Activated CD4-positive, alpha-beta T cell treated with anti-CD3 and anti-CD28 coated beads for 36 hours (primary cell): ENCODE measurements around the gene NLRP6. TPM values are rescaled to one million over a fixed set of nuclear protein-coding genes. Genes with fewer than 3 reads are reported as not detected.
"Not testable (repeated sequence)": the region's sequence is repeated elsewhere in the genome, so short reads cannot be mapped to it uniquely, and the experiment has no call there.

Source experiments
- ATAC-seq: fragments of 200-7000 bp; cut with Tn5 transposase; one replicate; pipeline ENCODE4 v1.10.0; 2021; ENCODE audit warnings: mild to moderate bottlenecking, moderate library complexity
- CTCF ChIA-PET: fragments of 350-600 bp; sonication (Branson Sonifier 250); formaldehyde crosslinking; loops from one replicate; lab custom pipeline; 2021; ENCODE audit warnings: antibody characterized with exemption; lab: Charles Lee
- POLR2A ChIA-PET: fragments of 350-600 bp; sonication (Branson Sonifier 250); formaldehyde crosslinking; loops from one replicate; lab custom pipeline; 2021; ENCODE audit warnings: antibody characterized with exemption, inconsistent platforms; lab: Charles Lee
- DNase-seq: peaks from one replicate; pipeline ENCODE4 v3.0.0-alpha.2; 2020
- H3K27ac Mint-ChIP-seq: one replicate; pipeline ENCODE4 v1.8.0; 2021; ENCODE audit warnings: mixed read lengths
- H3K27me3 Mint-ChIP-seq: one replicate; pipeline ENCODE4 v1.8.0; 2021; ENCODE audit warnings: mixed read lengths
- H3K36me3 Mint-ChIP-seq: one replicate; pipeline ENCODE4 v1.8.0; 2021; ENCODE audit warnings: low read depth, mixed read lengths
- H3K4me1 Mint-ChIP-seq: one replicate; pipeline ENCODE4 v1.8.0; 2021; ENCODE audit warnings: mixed read lengths
- H3K4me3 Mint-ChIP-seq: one replicate; pipeline ENCODE4 v1.8.0; 2021; ENCODE audit warnings: mild to moderate bottlenecking, moderate library complexity, mixed read lengths
- H3K9me3 Mint-ChIP-seq: one replicate; pipeline ENCODE4 v1.8.0; 2021; ENCODE audit warnings: low read depth, mixed read lengths
- intact Hi-C, 2 experiments: fragments of 100-400 bp; cut with DNase I in 1 of 2; cut with micrococcal nuclease in 1 of 2; formaldehyde crosslinking; loops; one replicate each; pipeline versions ENCODE4 v1.14.2 to v1.15.1; 2022 to 2024; cut with DNase I, micrococcal nuclease
- total RNA-seq, 2 experiments: library from RNA; stranded (reverse); gene quantifications; one replicate each; pipeline ENCODE4 v1.2.3, GENCODE V29; 2021

NLRP6 gene
- total RNA-seq: under 1 TPM; 0.32 to 0.57 TPM

GRCh38 chr11:278001-278951, at the start of gene NLRP6:
Gene NLRP6, plus strand, starts transcription at chr11:278407. Its CDS starts 163 bp downstream, at chr11:278570.
- Mint-ChIP-seq H3K4me1 (peaks cover 39% of the 10 kb centered on the region), H3K4me3 (peak within 1 kb of the TSS; percentile 68), H3K27me3 (peaks cover 21% of the 10 kb centered on the region), H3K36me3 (peaks cover 7% of the 10 kb centered on the region), H3K27ac (peak within 1 kb of the TSS; percentile 20), H3K9me3 (peaks cover 10% of the 10 kb centered on the region)
- ATAC-seq (no peak), DNase-seq (no peak)
- intact Hi-C loops: no loop called here
- ChIA-PET CTCF (interaction anchor here (0.7 to 4.0 kb wide), 6 partner anchors 12 to 70 kb away, joined by 3 to 32 read pairs (median 4); no protein-coding TSS in a partner anchor), POLR2A (no interaction called here)

GRCh38 chr11:230431-230830, 47.8 kb upstream of the NLRP6 start:
- no peaks in the 10 kb centered on the region for H3K9me3 Mint-ChIP-seq
- DNase-seq (no peak), ATAC-seq (no peak)
- no peak overlapping the region for H3K27ac Mint-ChIP-seq
- ChIA-PET CTCF (interaction anchor here (0.6 to 3.0 kb wide), 4 partner anchors 9 to 35 kb away, joined by 3 to 12 read pairs (median 4); no protein-coding TSS in a partner anchor), POLR2A (interaction anchor here (0.7 kb wide), 1 partner anchor 297 kb away, joined by 3 read pairs; no protein-coding TSS in a partner anchor)
- no peak overlapping the region for H3K4me3 Mint-ChIP-seq
- peaks cover 6% of the 10 kb centered on the region for H3K36me3 Mint-ChIP-seq
- H3K4me1 Mint-ChIP-seq: peaks cover 17% of the 10 kb centered on the region
- H3K27me3 Mint-ChIP-seq: no peaks in the 10 kb centered on the region
- intact Hi-C loops: no loop called here

- Mint-ChIP-seq H3K9me3 (no peaks in the 10 kb centered on the region), H3K4me3 (no peak overlapping the region), H3K27me3 (no peaks in the 10 kb centered on the region), H3K27ac (peak overlapping the region; percentile 14), H3K36me3 (peaks cover 6% of the 10 kb centered on the region), H3K4me1 (peaks cover 16% of the 10 kb centered on the region)
- intact Hi-C loops: no loop called here
- CTCF ChIA-PET: no interaction called here
- POLR2A ChIA-PET: no interaction called here
- DNase-seq (no peak), ATAC-seq (no peak)
Observed at GRCh38 chr11:232783-233565, 45.2 kb upstream of the NLRP6 start.

GRCh38 chr11:235180-235579, 43.0 kb upstream of the NLRP6 start:
- intact Hi-C loops: loop anchor here in 1 of 2 experiments (5.0 kb wide), 2 partner anchors 52 to 122 kb away; partner anchors contain the start of gene PGGHG
- Mint-ChIP-seq H3K27me3 (no peaks in the 10 kb centered on the region), H3K4me3 (peak overlapping the region; percentile 92), H3K27ac (peak overlapping the region; percentile 90), H3K4me1 (peaks cover 34% of the 10 kb centered on the region), H3K9me3 (no peaks in the 10 kb centered on the region), H3K36me3 (peaks cover 16% of the 10 kb centered on the region)
- ATAC-seq (no peak), DNase-seq (no peak)
- CTCF ChIA-PET: interaction anchor here (0.6 to 9.8 kb wide), 7 partner anchors 16 to 287 kb away, joined by 3 to 69 read pairs (median 4); partner anchors contain the start of genes BET1L and RIC8A
- POLR2A ChIA-PET: interaction anchor here (1.1 to 3.9 kb wide), 2 partner anchors 26 to 28 kb away, joined by 4 to 25 read pairs; partner anchors contain the start of genes BET1L and RIC8A

- Mint-ChIP-seq H3K4me1 (peaks cover 38% of the 10 kb centered on the region), H3K4me3 (peak overlapping the region; percentile 92), H3K27ac (peak overlapping the region; percentile 90), H3K36me3 (peaks cover 19% of the 10 kb centered on the region), H3K9me3 (no peaks in the 10 kb centered on the region), H3K27me3 (no peaks in the 10 kb centered on the region)
- CTCF ChIA-PET: interaction anchor here (0.6 to 9.8 kb wide), 4 partner anchors 15 to 213 kb away, joined by 3 to 69 read pairs (median 4); partner anchors contain the start of genes BET1L and RIC8A
- ATAC-seq (peak; percentile 37), DNase-seq (peak; percentile 85)
- intact Hi-C loops: loop anchor here in 1 of 2 experiments (5.0 kb wide), 2 partner anchors 52 to 122 kb away; partner anchors contain the start of gene PGGHG
- POLR2A ChIA-PET: interaction anchor here (1.1 to 3.9 kb wide), 2 partner anchors 27 to 28 kb away, joined by 4 to 25 read pairs; partner anchors contain the start of genes BET1L and RIC8A
Observed at GRCh38 chr11:235609-235996, 42.6 kb upstream of the NLRP6 start.

- peak within 1 kb of the TSS; percentile 99 for H3K27ac Mint-ChIP-seq
- CTCF ChIA-PET: interaction anchor here (0.6 to 9.8 kb wide), 5 partner anchors 15 to 171 kb away, joined by 3 to 69 read pairs (median 4); partner anchors contain the start of genes BET1L and RIC8A
- H3K27me3 Mint-ChIP-seq: no peaks in the 10 kb centered on the region
- POLR2A ChIA-PET: interaction anchor here (0.7 to 3.9 kb wide), 2 partner anchors 29 to 82 kb away, joined by 3 to 25 read pairs; partner anchors contain the start of genes BET1L and RIC8A
- peak; percentile 79 for ATAC-seq
- intact Hi-C loops: loop anchor here (1.0 to 5.0 kb wide), 15 partner anchors 29 to 560 kb away; partner anchors contain the start of genes BET1L (in 2 of the 2), RIC8A (in 2 of the 2), HRAS (in 1 of the 2) and PGGHG (in 1 of the 2)
- peak; percentile 86 for DNase-seq
- H3K4me1 Mint-ChIP-seq: peaks cover 40% of the 10 kb centered on the region
- peaks cover 21% of the 10 kb centered on the region for H3K36me3 Mint-ChIP-seq
- H3K9me3 Mint-ChIP-seq: no peaks in the 10 kb centered on the region
- H3K4me3 Mint-ChIP-seq: peak within 1 kb of the TSS; percentile 92
Observed at GRCh38 chr11:235997-236773, 42.0 kb upstream of the NLRP6 start, which contains the start of gene SIRT3. Gene SIRT3, minus strand, starts transcription at chr11:236342. Its CDS starts 14 bp downstream, at chr11:236328.

GRCh38 chr11:236774-237767, 41.1 kb upstream of the NLRP6 start, which contains the start of gene PSMD13:
Gene PSMD13, plus strand, starts transcription at chr11:236976. Its CDS starts 74 bp downstream, at chr11:237050.
- Mint-ChIP-seq H3K4me1 (peaks cover 48% of the 10 kb centered on the region), H3K4me3 (peak within 1 kb of the TSS; percentile 92), H3K27ac (peak within 1 kb of the TSS; percentile 99), H3K36me3 (peaks cover 30% of the 10 kb centered on the region), H3K27me3 (no peaks in the 10 kb centered on the region), H3K9me3 (no peaks in the 10 kb centered on the region)
- intact Hi-C loops: loop anchor here (1.0 to 5.0 kb wide), 15 partner anchors 30 to 559 kb away; partner anchors contain the start of genes BET1L (in 2 of the 2), RIC8A (in 2 of the 2), HRAS (in 1 of the 2) and PGGHG (in 1 of the 2)
- DNase-seq (peak; percentile 96), ATAC-seq (peak; percentile 86)
- CTCF ChIA-PET: interaction anchor here (0.6 to 9.8 kb wide), 10 partner anchors 9 to 170 kb away, joined by 3 to 69 read pairs (median 4); partner anchors contain the start of genes BET1L and RIC8A
- POLR2A ChIA-PET: interaction anchor here (0.7 to 3.9 kb wide), 3 partner anchors 30 to 81 kb away, joined by 3 to 25 read pairs (median 3); partner anchors contain the start of genes BET1L and RIC8A

GRCh38 chr11:238346-238745, 39.9 kb upstream of the NLRP6 start:
- ATAC-seq, DNase-seq, H3K9me3 Mint-ChIP-seq, H3K27me3 Mint-ChIP-seq: not testable (repeated sequence)
- peak overlapping the region; percentile 92 for H3K4me3 Mint-ChIP-seq
- ChIA-PET POLR2A (interaction anchor here (1.1 to 3.9 kb wide), 2 partner anchors 29 to 31 kb away, joined by 3 to 25 read pairs; partner anchors contain the start of genes BET1L and RIC8A), CTCF (interaction anchor here (1.0 to 9.8 kb wide), 5 partner anchors 10 to 67 kb away, joined by 3 to 69 read pairs (median 4); partner anchors contain the start of genes BET1L and RIC8A)
- intact Hi-C loops: loop anchor here in 1 of 2 experiments (5.0 kb wide), 2 partner anchors 49 to 119 kb away; partner anchors contain the start of gene PGGHG
- H3K4me1 Mint-ChIP-seq: peaks cover 56% of the 10 kb centered on the region
- peak overlapping the region; percentile 99 for H3K27ac Mint-ChIP-seq
- H3K36me3 Mint-ChIP-seq: peaks cover 40% of the 10 kb centered on the region
